ENCODE data around the gene TIMP2.
A peak's percentile ranks its signal among the peaks of the same experiment; 100 is the strongest.
"Not testable (repeated sequence)": the region's sequence is repeated elsewhere in the genome, so short reads cannot be mapped to it uniquely, and the experiment has no call there.

TIMP2 gene

GRCh38 chr17:78885956-78886355, 39.2 kb downstream of the TIMP2 start:
- DNase-seq, result no peak

GRCh38 chr17:78884876-78885667, 40.1 kb downstream of the TIMP2 start:
- DNase-seq, result no peak

GRCh38 chr17:78884148-78884825, 40.9 kb downstream of the TIMP2 start:
- DNase-seq, result no peak

GRCh38 chr17:78883533-78884131, 41.6 kb downstream of the TIMP2 start:
- DNase-seq, result no peak

- no peak for DNase-seq
These were observed 42.1 kb downstream of the TIMP2 start for GRCh38 chr17:78883089-78883532.

GRCh38 chr17:78882540-78883088, 42.6 kb downstream of the TIMP2 start:
- no peak for DNase-seq

GRCh38 chr17:78879635-78880186, 45.5 kb downstream of the TIMP2 start:
- peak; percentile 32 for DNase-seq

- no peak for DNase-seq
These were observed 46.2 kb downstream of the TIMP2 start for GRCh38 chr17:78878871-78879527.

GRCh38 chr17:78878261-78878660, 46.9 kb downstream of the TIMP2 start:
- no peak for DNase-seq

- DNase-seq, result not testable (repeated sequence)
These were observed 48.2 kb downstream of the TIMP2 start for GRCh38 chr17:78876954-78877517.

GRCh38 chr17:78876094-78876597, 49.0 kb downstream of the TIMP2 start:
- DNase-seq, result no peak

GRCh38 chr17:78875363-78876093, 49.7 kb downstream of the TIMP2 start:
- no peak for DNase-seq

GRCh38 chr17:78873519-78874340, 51.5 kb downstream of the TIMP2 start:
- DNase-seq, result no peak

- DNase-seq, result no peak
These were observed 52.7 kb downstream of the TIMP2 start for GRCh38 chr17:78872486-78872885.

GRCh38 chr17:78870621-78871020, 54.6 kb downstream of the TIMP2 start:
- no peak for DNase-seq

- no peak for DNase-seq
These were observed 56.8 kb downstream of the TIMP2 start for GRCh38 chr17:78868391-78868790.

- not testable (repeated sequence) for DNase-seq
These were observed 58.1 kb downstream of the TIMP2 start for GRCh38 chr17:78867046-78867445.

- DNase-seq, result peak; percentile 59
These were observed 59.4 kb downstream of the TIMP2 start for GRCh38 chr17:78865682-78866390.

GRCh38 chr17:78864117-78864516, 61.1 kb downstream of the TIMP2 start:
- DNase-seq, result no peak
